ENCODE data around the gene LCN9.

The LCN9 gene

DNA sequence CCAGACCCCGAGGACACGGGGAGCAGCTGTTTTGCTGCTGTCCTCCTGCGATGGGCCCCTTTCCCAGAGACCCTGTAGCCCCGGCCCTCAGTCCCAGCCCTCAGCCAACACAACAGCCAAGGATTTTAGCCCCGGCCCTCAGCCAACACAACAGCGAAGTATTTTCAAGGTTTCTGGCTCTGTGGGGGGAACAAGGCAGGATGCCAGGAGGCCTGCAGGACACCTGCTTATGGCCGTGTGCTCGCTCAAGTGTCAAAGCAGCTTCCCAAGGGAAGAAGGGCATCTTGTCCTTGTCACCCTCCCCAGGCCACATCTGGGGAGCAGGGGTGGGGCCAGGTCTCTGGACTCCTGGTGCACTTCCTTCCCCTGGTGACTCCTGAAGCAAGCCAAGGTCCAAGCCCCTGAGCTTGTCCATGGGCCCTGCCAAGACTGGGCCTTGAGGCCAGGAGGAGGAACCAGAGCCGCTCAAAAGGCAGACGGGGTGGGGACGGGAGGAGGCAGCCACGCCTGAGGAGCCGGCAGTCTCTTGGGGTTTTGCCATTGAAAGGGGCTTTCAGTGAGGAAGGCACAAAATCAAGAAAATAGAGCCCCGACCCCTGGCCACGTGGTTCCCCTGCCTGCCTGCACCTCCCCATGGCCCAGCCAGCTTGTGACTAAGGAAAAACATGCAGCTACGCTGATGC lies 49.6 kb downstream of the LCN9 start:
- TF ChIP-seq, protein P1, sequence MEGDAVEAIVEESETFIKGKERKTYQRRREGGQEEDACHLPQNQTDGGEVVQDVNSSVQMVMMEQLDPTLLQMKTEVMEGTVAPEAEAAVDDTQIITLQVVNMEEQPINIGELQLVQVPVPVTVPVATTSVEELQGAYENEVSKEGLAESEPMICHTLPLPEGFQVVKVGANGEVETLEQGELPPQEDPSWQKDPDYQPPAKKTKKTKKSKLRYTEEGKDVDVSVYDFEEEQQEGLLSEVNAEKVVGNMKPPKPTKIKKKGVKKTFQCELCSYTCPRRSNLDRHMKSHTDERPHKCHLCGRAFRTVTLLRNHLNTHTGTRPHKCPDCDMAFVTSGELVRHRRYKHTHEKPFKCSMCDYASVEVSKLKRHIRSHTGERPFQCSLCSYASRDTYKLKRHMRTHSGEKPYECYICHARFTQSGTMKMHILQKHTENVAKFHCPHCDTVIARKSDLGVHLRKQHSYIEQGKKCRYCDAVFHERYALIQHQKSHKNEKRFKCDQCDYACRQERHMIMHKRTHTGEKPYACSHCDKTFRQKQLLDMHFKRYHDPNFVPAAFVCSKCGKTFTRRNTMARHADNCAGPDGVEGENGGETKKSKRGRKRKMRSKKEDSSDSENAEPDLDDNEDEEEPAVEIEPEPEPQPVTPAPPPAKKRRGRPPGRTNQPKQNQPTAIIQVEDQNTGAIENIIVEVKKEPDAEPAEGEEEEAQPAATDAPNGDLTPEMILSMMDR (IDR thresholded peaks at IDR 0.05; ENCODE audit: low read depth, low read length) = no peak
- TF ChIP-seq, protein P2, sequence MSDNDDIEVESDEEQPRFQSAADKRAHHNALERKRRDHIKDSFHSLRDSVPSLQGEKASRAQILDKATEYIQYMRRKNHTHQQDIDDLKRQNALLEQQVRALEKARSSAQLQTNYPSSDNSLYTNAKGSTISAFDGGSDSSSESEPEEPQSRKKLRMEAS (IDR thresholded peaks at IDR 0.05; ENCODE audit: low read depth, low read length) = no peak
- TF ChIP-seq MYC (IDR thresholded peaks at IDR 0.05; ENCODE audit: low read depth, low read length) = no peak
- TF ChIP-seq POLR2A (IDR thresholded peaks at IDR 0.05; ENCODE audit: extremely low read depth, insufficient read length) = no peak
- no peak overlapping the region for H3K4me3 ChIP-seq (ENCODE audit: low read depth, low read length)
- DNase-seq (ENCODE audit: low read depth) = no peak

DNA sequence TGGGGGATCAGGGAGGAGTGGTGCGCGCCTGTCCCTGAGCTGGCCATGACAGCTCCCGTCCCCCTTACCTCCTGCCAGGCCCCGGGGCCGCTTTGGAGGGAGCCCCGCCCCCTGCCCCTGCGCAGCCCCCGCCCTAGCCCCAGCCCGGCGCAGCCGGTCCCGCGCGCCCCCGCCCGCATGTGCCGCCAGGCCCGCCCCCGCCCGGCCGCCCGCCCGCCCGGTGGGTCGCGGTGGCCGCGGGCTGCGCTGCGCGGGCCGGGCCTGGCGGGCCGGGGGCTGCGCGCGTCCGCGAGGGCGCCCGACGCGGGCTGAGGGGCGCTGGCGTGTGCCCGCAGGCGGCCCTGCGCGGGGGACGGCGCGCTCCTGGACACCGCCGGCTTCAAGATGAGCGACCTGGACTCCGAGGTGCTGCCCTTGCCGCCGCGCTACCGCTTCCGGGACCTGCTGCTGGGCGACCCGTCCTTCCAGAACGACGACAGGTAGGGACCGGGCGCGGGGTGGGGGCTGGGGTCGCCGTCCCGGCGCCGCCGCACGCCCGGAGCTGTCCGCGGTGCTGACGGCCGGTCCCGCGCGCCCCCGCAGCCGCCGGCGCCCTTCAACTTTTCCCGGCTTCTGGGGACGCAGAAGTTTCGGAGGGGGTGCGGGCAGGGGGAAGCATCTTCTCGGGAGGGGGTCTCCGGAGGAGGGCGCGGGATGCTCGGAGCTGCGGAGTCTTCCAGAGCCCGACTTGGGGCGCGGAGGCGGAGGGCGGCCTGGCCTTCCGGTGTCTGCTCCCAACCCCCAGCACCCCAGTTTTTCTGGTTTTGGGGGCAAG lies 51.3 kb downstream of the LCN9 start:
- no peak overlapping the region for H3K4me3 ChIP-seq (ENCODE audit: low read depth, low read length)
- no peak for TF ChIP-seq MYC (IDR thresholded peaks at IDR 0.05; ENCODE audit: low read depth, low read length)
- TF ChIP-seq, protein P2 (IDR thresholded peaks at IDR 0.05; ENCODE audit: low read depth, low read length) = no peak
- TF ChIP-seq, protein P1 (IDR thresholded peaks at IDR 0.05; ENCODE audit: low read depth, low read length) = no peak
- no peak for DNase-seq (ENCODE audit: low read depth)

DNA sequence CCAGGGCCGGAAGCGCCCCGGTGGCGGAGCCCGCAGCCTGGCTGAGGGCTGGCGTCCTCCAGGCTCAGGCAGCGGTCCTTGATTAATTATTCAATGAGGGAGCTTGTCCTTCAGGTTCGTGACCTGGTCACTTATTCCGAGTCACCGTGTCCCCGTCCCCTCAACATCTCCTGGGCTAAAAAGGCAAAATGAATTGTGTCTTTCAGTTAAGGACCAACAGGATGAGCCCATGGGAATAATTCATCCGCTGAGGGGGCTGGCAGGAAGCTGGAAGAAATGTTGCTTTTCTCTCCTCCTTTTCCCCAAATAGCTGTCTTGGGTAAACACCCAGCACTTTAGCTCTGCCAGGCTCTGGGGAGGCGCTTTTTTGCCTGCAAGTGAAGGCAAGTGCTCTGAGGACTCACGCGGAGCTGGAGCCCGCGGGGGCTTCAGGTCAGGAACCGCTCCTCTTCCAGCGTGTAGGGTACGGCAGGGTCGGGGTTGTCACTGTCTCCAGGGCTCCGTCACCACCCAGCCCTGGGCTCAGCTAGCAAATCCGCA lies 52.0 kb downstream of the LCN9 start:
- TF ChIP-seq MYC (IDR thresholded peaks at IDR 0.05; ENCODE audit: low read depth, low read length) (no peak), POLR2A (IDR thresholded peaks at IDR 0.05; ENCODE audit: extremely low read depth, insufficient read length) (no peak)
- TF ChIP-seq, protein P1 (IDR thresholded peaks at IDR 0.05; ENCODE audit: low read depth, low read length) = no peak
- TF ChIP-seq, protein P2 (IDR thresholded peaks at IDR 0.05; ENCODE audit: low read depth, low read length) = no peak
- H3K4me3 ChIP-seq (ENCODE audit: low read depth, low read length) = no peak overlapping the region
- DNase-seq (ENCODE audit: low read depth) = no peak

DNA sequence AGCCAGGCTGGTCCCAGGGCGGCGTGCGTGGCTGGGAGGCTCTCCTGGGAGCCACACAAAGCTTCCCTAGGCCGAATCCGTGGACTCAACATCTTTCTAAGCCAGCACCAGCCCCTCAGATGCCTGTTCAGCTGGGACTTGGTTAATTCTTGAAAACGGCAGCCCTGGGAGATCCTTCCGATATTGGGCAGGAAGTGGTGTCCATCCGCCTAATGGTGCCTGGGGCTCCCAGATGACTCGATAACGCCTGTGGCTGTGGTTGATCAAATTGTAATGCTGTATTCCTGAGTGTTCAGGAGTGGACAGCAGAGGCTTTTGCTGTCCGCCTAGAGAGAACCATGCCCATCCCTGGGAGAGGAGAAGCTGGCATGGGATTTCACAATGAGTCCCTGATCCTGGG lies 52.9 kb downstream of the LCN9 start:
- no peak overlapping the region for H3K4me3 ChIP-seq (ENCODE audit: low read depth, low read length)
- no peak for DNase-seq (ENCODE audit: low read depth)
- TF ChIP-seq MYC (IDR thresholded peaks at IDR 0.05; ENCODE audit: low read depth, low read length) (no peak), POLR2A (IDR thresholded peaks at IDR 0.05; ENCODE audit: extremely low read depth, insufficient read length) (no peak)
- TF ChIP-seq, protein P2 (IDR thresholded peaks at IDR 0.05; ENCODE audit: low read depth, low read length) = no peak
- TF ChIP-seq, protein P1 (IDR thresholded peaks at IDR 0.05; ENCODE audit: low read depth, low read length) = no peak

Measured in NB4 (cell line).